Motor neuron (in vitro differentiated cells): Measurements from ENCODE around the gene FMO1. TPM values are rescaled to one million over a fixed set of nuclear protein-coding genes. Genes with fewer than 3 reads are reported as not detected.

Experiments used
- ATAC-seq, 8 experiments: fragments of 200-7000 bp; cut with Tn5 transposase; replicated peaks in 6 of 8; 2 replicates each; pipeline ENCODE4 v1.8.0; 2021; ENCODE audit warnings: mild to moderate bottlenecking in 8 of 8, moderate library complexity in 8 of 8
- H3K27ac ChIP-seq, 2 donors: fragments of 250-450 bp; sonication (Bioruptor Pico); 2 replicates each; pipeline ENCODE4 v1.9.0; 2021; ENCODE audit warnings: antibody characterized with exemption in 2 of 2, mild to moderate bottlenecking in 2 of 2, moderate library complexity in 1 of 2
- H3K4me1 ChIP-seq, 2 donors: fragments of 250-450 bp; sonication (Bioruptor Pico); replicated peaks in 1 of 2; 2 replicates each; pipeline ENCODE4 v1.6.1; 2021; ENCODE audit warnings: antibody characterized with exemption in 2 of 2, mild to moderate bottlenecking in 2 of 2, moderate library complexity in 1 of 2
- H3K4me3 ChIP-seq, 5 donors: fragments of 250-450 bp; sonication (Bioruptor Pico); 2 replicates each; pipeline ENCODE4 v1.9.0; 2021; ENCODE audit warnings: antibody characterized with exemption in 5 of 5, mild to moderate bottlenecking in 5 of 5, moderate library complexity in 4 of 5
- WGBS, 10 experiments: fragments of 450-650 bp; shearing (Covaris generic); methylation state at CpG; one replicate each; pipeline ENCODE4 v1.0.0; 2022; 5-methylcytosine and 5-hydroxymethylcytosine counted together
- in situ Hi-C, 9 experiments: fragments of 400-800 bp; cut with MboI; loops; one replicate each; pipeline ENCODE4 v1.15.0; 2021; ENCODE audit warnings: low sequenced_read_pairs in 9 of 9, low pct_unique_long_range_greater_than_20kb in 2 of 9; ENCODE audit not compliant: unreplicated experiment in 9 of 9
- total RNA-seq, 8 experiments: library from RNA; unstranded; fragments of 300-600 nt; gene quantifications; 2 replicates each; pipeline versions ENCODE4 v1.2.3 to v1.2.4, GENCODE V29; 2022

The FMO1 gene
- total RNA-seq, 8 experiments from 2014 or later: 0.08 to 1.3 (median 0.37) TPM; not detected in 4

DNA sequence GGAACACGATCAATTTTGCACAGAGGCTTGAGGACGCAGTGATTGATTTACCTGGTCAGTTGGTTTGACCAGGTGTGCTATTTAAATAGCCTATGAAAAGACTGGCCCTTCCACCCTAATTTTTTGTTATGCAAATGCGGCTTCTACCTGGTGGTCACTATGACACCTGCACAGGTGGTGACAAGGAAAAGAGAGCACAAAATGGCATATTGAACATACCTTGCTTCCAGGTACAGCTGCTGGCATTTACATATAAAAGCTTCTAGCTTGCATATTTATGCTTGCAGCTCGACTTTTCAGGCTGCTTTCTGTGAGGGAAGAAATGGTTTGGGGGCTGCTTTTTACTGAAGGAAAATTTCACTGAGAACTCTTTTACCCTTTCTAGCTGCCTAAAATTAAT lies 50.4 kb downstream of the FMO1 start:
- no peaks in the 10 kb centered on the region for H3K4me1 ChIP-seq
- no peak overlapping the region for H3K27ac ChIP-seq
- in situ Hi-C loops: loop anchor here in 1 of 9 experiments (25.0 kb wide), 1 partner anchor 286 kb away; no protein-coding TSS in a partner anchor
- WGBS, 10 experiments: 0 to 100% (median 73%) methylated on average over 1 to 4 of the region's 4 CpGs
- no peak for ATAC-seq
- H3K4me3 ChIP-seq: no peak overlapping the region

- in situ Hi-C loops: loop anchor here in 1 of 9 experiments (25.0 kb wide), 1 partner anchor 287 kb away; no protein-coding TSS in a partner anchor
- H3K4me1 ChIP-seq: no peaks in the 10 kb centered on the region
- H3K27ac ChIP-seq: no peak overlapping the region
- 0 to 82% (median 66%) methylated on average over 1 to 2 of the region's 2 CpGs; no CpG with 5 or more reads in 2 of the 10 experiments for WGBS, 10 experiments
- ATAC-seq: no peak
- no peak overlapping the region for H3K4me3 ChIP-seq
These were observed 51.0 kb downstream of the FMO1 start for GRCh38 chr1:171299342-171299741.

DNA sequence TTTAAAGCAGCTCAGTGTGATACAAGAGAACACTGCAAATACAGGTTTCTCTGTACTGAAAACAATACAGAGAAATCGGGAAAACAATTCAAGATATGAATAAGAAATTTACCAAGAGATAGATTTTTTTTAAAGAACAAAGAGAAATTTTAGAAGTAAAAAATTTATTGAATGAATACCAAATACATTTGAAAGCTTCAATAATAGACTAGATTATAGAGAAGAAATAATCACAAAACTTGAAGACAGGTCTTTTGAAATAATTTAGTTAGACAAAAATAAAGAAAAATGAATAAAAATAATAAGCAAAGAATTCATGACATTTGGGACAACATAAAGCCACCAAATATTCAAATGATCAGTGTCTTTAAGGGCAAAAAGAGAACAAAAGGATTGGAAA lies 52.1 kb downstream of the FMO1 start:
- 0 to 100% (median 74%) methylated on average over 1 of the region's 1 CpG for WGBS, 10 experiments
- no peak overlapping the region for H3K4me3 ChIP-seq
- H3K27ac ChIP-seq: no peak overlapping the region
- no peaks in the 10 kb centered on the region for H3K4me1 ChIP-seq
- in situ Hi-C loops: no loop called here
- no peak for ATAC-seq

- WGBS, 10 experiments: 0 to 74% (median 47%) methylated on average over 1 to 3 of the region's 3 CpGs; no CpG with 5 or more reads in 3 of the 10 experiments
- Histone ChIP-seq H3K4me1 (no peaks in the 10 kb centered on the region), H3K4me3 (no peak overlapping the region), H3K27ac (no peak overlapping the region)
- no peak for ATAC-seq
- in situ Hi-C loops: loop anchor here in 1 of 9 experiments (10.0 kb wide), 1 partner anchor 66 kb away; the partner anchor contains the start of gene FMO1
These were observed 62.4 kb downstream of the FMO1 start for GRCh38 chr1:171310661-171311087.

- H3K4me3 ChIP-seq: no peak overlapping the region
- WGBS, 10 experiments: 48 to 88% (median 80%) methylated on average over 1 to 7 of the region's 8 CpGs; no CpG with 5 or more reads in 1 of the 10 experiments
- in situ Hi-C loops: loop anchor here in 1 of 9 experiments (10.0 kb wide), 1 partner anchor 67 kb away; the partner anchor contains the start of gene FMO1
- no peak overlapping the region for H3K27ac ChIP-seq
- ATAC-seq: no peak
- H3K4me1 ChIP-seq: no peaks in the 10 kb centered on the region
These were observed 63.7 kb downstream of the FMO1 start for GRCh38 chr1:171311771-171312558.

DNA sequence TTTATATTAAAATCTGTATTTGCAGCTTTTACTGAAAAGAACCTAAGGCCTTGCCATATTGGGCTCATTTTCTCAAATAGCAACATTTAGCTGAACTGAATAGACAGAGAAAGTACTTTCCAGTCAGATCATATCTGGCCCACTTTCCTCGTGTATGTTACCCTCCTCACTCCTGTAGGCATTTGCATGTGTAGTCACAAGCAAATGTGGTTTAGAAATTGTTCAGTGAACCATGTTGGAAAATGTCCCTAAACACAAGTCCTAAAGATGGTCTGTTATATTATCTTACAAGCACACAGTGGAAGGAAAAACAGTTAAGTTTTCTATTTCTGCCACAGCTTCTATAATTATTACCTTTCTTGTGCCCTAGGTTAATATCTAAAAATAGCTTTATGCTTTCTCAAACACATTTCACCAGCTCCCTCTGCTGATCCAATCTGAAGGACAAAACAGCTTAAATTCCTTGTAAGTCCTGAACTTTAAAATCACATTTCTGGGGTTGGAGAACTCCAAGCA lies 65.1 kb downstream of the FMO1 start:
- Histone ChIP-seq H3K4me1 (no peaks in the 10 kb centered on the region), H3K27ac (no peak overlapping the region), H3K4me3 (no peak overlapping the region)
- in situ Hi-C loops: loop anchor here in 1 of 9 experiments (10.0 kb wide), 1 partner anchor 69 kb away; the partner anchor contains the start of gene FMO1
- 0 to 83% (median 19%) methylated on average over 1 of the region's 1 CpG; no CpG with 5 or more reads in 2 of the 10 experiments for WGBS, 10 experiments
- ATAC-seq: no peak

GRCh38 chr1:171313835-171314320 lies 65.6 kb downstream of the FMO1 start, which contains the start of gene FMO4:
TSS of gene FMO4 (plus strand) at chr1:171314183. CDS start at chr1:171319826, 5,643 bp downstream.
- in situ Hi-C loops: loop anchor here in 1 of 9 experiments (10.0 kb wide), 1 partner anchor 69 kb away; the partner anchor contains the start of gene FMO1
- H3K4me1 ChIP-seq: no peaks in the 10 kb centered on the region
- no peak within 1 kb of the TSS for H3K27ac ChIP-seq
- no peak within 1 kb of the TSS for H3K4me3 ChIP-seq
- 0 to 40% (median 9%) methylated on average over 1 to 10 of the region's 10 CpGs for WGBS, 10 experiments
- ATAC-seq: peak; percentile 75 to 100 (median 98)

DNA sequence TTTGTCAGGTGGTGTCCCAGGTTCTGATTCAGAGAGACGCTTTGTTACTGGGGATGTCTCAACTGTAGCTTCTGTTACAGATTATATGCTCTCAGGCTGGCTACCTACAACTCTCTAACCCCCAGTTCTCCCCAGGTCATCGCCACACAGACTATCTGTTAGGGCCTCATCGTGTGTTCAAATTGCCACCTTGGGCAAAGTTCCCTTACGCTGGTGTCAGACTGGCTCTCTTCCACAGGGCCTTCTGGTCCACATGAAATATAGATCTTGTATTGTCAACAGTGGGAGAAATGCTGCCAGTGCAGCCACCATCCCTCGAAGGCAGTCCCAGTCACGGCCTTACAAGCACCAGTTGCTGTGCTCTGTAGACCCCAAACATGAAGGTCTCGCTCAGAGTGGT lies 81.0 kb downstream of the FMO1 start:
- H3K4me3 ChIP-seq: no peak overlapping the region
- no peak for ATAC-seq
- no peak overlapping the region for H3K27ac ChIP-seq
- 0 to 95% (median 92%) methylated on average over 1 to 7 of the region's 7 CpGs; no CpG with 5 or more reads in 4 of the 10 experiments for WGBS, 10 experiments
- H3K4me1 ChIP-seq: no peaks in the 10 kb centered on the region
- in situ Hi-C loops: no loop called here

DNA sequence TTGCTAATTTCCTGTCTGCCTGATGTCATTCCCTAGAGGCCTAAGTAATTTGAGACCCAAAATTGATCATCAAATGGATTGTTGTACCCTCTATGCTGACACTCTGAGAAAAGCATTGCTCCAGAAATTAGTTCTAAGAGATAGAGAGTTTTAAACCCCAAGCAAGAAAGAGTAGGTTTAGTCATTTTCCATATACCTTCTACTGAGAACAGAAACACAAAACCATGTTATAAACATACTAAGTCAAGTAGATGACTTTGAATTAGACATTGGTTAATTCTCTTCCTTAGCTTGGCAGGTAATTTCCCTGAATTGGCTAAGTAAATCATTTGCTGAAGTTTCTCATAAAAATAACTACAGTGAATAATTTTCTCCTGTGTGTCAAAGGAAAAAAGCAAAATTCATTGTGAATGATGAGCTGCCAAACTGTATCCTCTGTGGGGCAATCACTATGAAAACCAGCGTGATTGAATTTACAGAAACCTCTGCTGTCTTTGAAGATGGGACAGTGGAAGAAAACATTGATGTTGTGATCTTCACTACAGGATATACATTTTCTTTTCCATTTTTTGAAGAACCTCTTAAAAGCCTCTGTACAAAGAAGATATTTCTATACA lies 85.8 kb downstream of the FMO1 start:
- Histone ChIP-seq H3K4me3 (no peak overlapping the region), H3K27ac (no peak overlapping the region), H3K4me1 (no peaks in the 10 kb centered on the region)
- in situ Hi-C loops: no loop called here
- 17 to 100% (median 96%) methylated on average over 1 of the region's 1 CpG; no CpG with 5 or more reads in 2 of the 10 experiments for WGBS, 10 experiments
- ATAC-seq: no peak

Other genes with a start within 250 kb of the FMO1 start
- gene FMO3, start 157.6 kb upstream of the FMO1 start, total RNA-seq: 1 to 10 TPM in 1 of 8 experiments, under 1 TPM in 5, not detected in 2; 0.25 to 2.2 (median 0.40) TPM
- 1 to 10 TPM in 3 of 8 experiments, under 1 TPM in 3, not detected in 2; 0.55 to 8.9 (median 1.2) TPM for gene FMO2, start 63.2 kb upstream of the FMO1 start, total RNA-seq
- gene FMO4, start 65.7 kb downstream of the FMO1 start, total RNA-seq: 10 to 100 TPM in 1 of 8 experiments, 1 to 10 TPM in 3, under 1 TPM in 4; 0.05 to 11.2 (median 1.4) TPM
- gene PRRC2C, start 237.0 kb downstream of the FMO1 start, total RNA-seq: 100 to 1,000 TPM in 2 of 8 experiments, 10 to 100 TPM in 6; 58.2 to 146 (median 85.5) TPM